Kidney (tissue), 14 donors: ENCODE results near the gene OR4F6. TPM values are rescaled to one million over a fixed set of nuclear protein-coding genes. Genes with fewer than 3 reads are reported as not detected.

ENCODE experiments used
- DNase-seq, 5 donors: peaks; one replicate each; pipeline ENCODE4 v3.0.0-alpha.2; 2013 to 2020
- FAIRE-seq: peaks from 2 replicates; lab custom pipeline; 2012; peaks lifted over from hg19 to GRCh38; lab: Jason Lieb, UNC
- H3K27ac ChIP-seq, 2 donors: one replicate each; pipeline ENCODE4 v1.7.0; 2013; ENCODE audit warnings: low read depth in 2 of 2, low read length in 2 of 2, inconsistent platforms in 1 of 2
- H3K27me3 ChIP-seq: one replicate; pipeline ENCODE4 v1.7.1; 2013; ENCODE audit warnings: low read length, inconsistent platforms; ENCODE audit not compliant: control insufficient read depth, insufficient read depth
- H3K36me3 ChIP-seq, 3 donors: one replicate each; pipeline versions ENCODE4 v1.7.0 to v1.7.1; 2013; ENCODE audit warnings: low read length in 3 of 3, control low read depth in 1 of 3, inconsistent platforms in 1 of 3; ENCODE audit not compliant: insufficient read depth in 3 of 3, control insufficient read depth in 2 of 3
- H3K4me1 ChIP-seq, 3 donors: one replicate each; pipeline versions ENCODE4 v1.7.0 to v1.7.1; 2013; ENCODE audit warnings: low read length in 3 of 3, inconsistent platforms in 1 of 3, low read depth in 1 of 3; ENCODE audit not compliant: control insufficient read depth in 2 of 3, insufficient read depth in 2 of 3
- H3K4me3 ChIP-seq, 3 donors: one replicate each; pipeline versions ENCODE4 v1.7.0 to v1.8.1; 2013; ENCODE audit warnings: low read length in 3 of 3, control low read depth in 1 of 3, inconsistent platforms in 1 of 3
- H3K9ac ChIP-seq, 3 donors: one replicate each; pipeline versions ENCODE4 v1.7.0 to v1.7.1; 2013; ENCODE audit warnings: low read length in 3 of 3, control low read depth in 1 of 3, inconsistent platforms in 1 of 3
- H3K9me3 ChIP-seq, 3 donors: one replicate each; pipeline versions ENCODE4 v1.7.0 to v1.7.1; 2013; ENCODE audit warnings: low read length in 3 of 3, control low read depth in 1 of 3, inconsistent platforms in 1 of 3; ENCODE audit not compliant: control insufficient read depth in 2 of 3, insufficient read depth in 1 of 3
- intact Hi-C: fragments of 100-400 bp; cut with DNase I; formaldehyde crosslinking; loops from one replicate; pipeline ENCODE4 v1.11.1; 2022
- polyA plus RNA-seq: library from polyadenylated mRNA; stranded (reverse); fragments of 350-450 nt; fragmentation: Illumina TruSeq; extraction: RNeasy Lipid Tissue Mini Kit (QIAGEN cat#74804); gene quantifications from one replicate; pipeline ENCODE4 v1.2.3, GENCODE V29; 2014; ENCODE audit warnings: low read depth, low replicate concordance; ENCODE audit not compliant: insufficient read depth
- total RNA-seq: library from RNA; stranded (reverse); fragmentation: NEBNext Ultra II Directional; extraction: Animal tissue kit (Norgen Biotek cat#: 25700); gene quantifications from one replicate; pipeline ENCODE4 v1.2.1, GENCODE V29; 2021
- TF ChIP-seq, protein P1 (sequence below): IDR thresholded peaks from 3 replicates; pipeline ENCODE4 v1.5.1; 2012; ENCODE audit warnings: mild to moderate bottlenecking, moderate library complexity, borderline replicate concordance; ENCODE audit not compliant: insufficient read depth; ENCODE audit errors: extremely low read depth
- donor health status: control.
- donor health status: control.
- donor health status: control.
- donor health status: control.
- donor health status: control.
- donor health status: DM: yes; HTN: yes; CAD: no.
- donor health status: Normal renal cell carcinoma (clear cell type).

OR4F6 gene
- total and polyA plus RNA-seq, 2 donors from 2014 or later, result not detected

DNA sequence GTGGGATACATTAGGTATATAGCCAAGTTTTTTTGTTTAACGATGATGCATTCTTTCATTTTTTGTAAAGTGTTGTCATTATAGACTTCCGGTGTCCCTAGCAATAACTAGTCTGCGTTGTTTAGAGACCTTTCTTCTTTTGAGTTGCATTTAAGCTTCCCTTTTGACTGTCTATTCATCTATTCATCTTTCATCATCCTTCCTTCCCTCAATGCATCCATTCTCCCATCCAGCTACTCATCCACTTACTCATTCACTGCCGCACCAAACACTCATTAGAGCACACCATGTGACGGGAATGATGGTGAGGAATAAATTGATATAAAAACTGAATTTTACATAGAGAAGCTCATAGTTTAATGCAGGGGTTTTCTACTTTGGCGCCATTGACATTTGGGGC is 41.6 kb downstream of the OR4F6 start:
- no peak overlapping the region for H3K4me3 ChIP-seq
- no peak overlapping the region for H3K27ac ChIP-seq
- no peaks in the 10 kb centered on the region for H3K27me3 ChIP-seq
- TF ChIP-seq, protein P1, sequence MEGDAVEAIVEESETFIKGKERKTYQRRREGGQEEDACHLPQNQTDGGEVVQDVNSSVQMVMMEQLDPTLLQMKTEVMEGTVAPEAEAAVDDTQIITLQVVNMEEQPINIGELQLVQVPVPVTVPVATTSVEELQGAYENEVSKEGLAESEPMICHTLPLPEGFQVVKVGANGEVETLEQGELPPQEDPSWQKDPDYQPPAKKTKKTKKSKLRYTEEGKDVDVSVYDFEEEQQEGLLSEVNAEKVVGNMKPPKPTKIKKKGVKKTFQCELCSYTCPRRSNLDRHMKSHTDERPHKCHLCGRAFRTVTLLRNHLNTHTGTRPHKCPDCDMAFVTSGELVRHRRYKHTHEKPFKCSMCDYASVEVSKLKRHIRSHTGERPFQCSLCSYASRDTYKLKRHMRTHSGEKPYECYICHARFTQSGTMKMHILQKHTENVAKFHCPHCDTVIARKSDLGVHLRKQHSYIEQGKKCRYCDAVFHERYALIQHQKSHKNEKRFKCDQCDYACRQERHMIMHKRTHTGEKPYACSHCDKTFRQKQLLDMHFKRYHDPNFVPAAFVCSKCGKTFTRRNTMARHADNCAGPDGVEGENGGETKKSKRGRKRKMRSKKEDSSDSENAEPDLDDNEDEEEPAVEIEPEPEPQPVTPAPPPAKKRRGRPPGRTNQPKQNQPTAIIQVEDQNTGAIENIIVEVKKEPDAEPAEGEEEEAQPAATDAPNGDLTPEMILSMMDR, result no peak
- FAIRE-seq (no peak), DNase-seq (no peak)
- H3K9ac ChIP-seq, result no peak overlapping the region
- H3K9me3 ChIP-seq, result no peaks in the 10 kb centered on the region
- intact Hi-C loops, result no loop called here
- no peaks in the 10 kb centered on the region for H3K36me3 ChIP-seq
- no peaks in the 10 kb centered on the region for H3K4me1 ChIP-seq

DNA sequence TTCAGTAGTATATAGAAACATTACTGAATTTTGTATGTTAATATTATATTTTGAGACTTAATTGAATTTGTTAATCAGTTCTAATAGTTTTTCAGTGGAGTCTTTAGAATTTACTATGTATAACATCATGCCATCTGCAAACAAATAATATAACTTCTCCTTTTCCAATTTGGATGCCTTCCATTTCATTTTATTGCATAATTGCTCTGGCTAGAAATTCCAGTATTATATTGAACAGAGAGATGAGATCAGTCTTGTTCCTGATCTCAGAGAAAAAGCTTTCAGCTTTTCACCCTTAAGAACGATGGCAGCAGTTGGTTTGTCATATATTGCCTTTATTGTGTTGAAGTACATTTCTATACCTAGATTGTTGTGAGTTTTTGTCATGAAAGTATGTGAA is 49.0 kb downstream of the OR4F6 start:
- no peaks in the 10 kb centered on the region for H3K27me3 ChIP-seq
- no peak for DNase-seq
- TF ChIP-seq, protein P1, result no peak

More for the DNA sequence above, 49.0 kb downstream of the OR4F6 start:
- no peak overlapping the region for H3K27ac ChIP-seq
- H3K9me3 ChIP-seq, result no peaks in the 10 kb centered on the region
- FAIRE-seq, result no peak
- H3K36me3 ChIP-seq, result no peaks in the 10 kb centered on the region
- H3K4me3 ChIP-seq, result no peak overlapping the region
- no peaks in the 10 kb centered on the region for H3K4me1 ChIP-seq
- H3K9ac ChIP-seq, result no peak overlapping the region
- intact Hi-C loops, result no loop called here

Other genes starting within 250 kb of the OR4F6 start
- gene TM2D3, start 151.1 kb upstream of the OR4F6 start, total RNA-seq, result 48.7 TPM
- 47.9 TPM for gene TM2D3, start 151.1 kb upstream of the OR4F6 start, polyA plus RNA-seq
- gene TARS3, start 79.0 kb upstream of the OR4F6 start, total RNA-seq, result 13.8 TPM
- gene TARS3, start 79.0 kb upstream of the OR4F6 start, polyA plus RNA-seq, result 7.8 TPM
- gene OR4F15, start 8.7 kb downstream of the OR4F6 start, total RNA-seq, result 0.13 TPM
- gene OR4F15, start 8.7 kb downstream of the OR4F6 start, polyA plus RNA-seq, result not detected